A549 (cell line): ENCODE data around the gene ZNF26.

ENCODE experiments used
- BCL3 ChIP-seq: fragments of >200 bp; sonication (Bioruptor Twin); formaldehyde crosslinking; IDR thresholded peaks from 3 replicates; pipeline ENCODE4 v1.6.1; 2016
- CHD4 ChIP-seq: fragments of 200-600 bp; sonication (generic); IDR thresholded peaks from 2 replicates; pipeline ENCODE4 v1.6.1; 2016; ENCODE audit warnings: antibody characterized with exemption, mild to moderate bottlenecking, borderline replicate concordance
- CTCF ChIP-seq: fragments of >200 bp; sonication (Bioruptor Twin); formaldehyde crosslinking; IDR thresholded peaks from 3 replicates; pipeline ENCODE4 v1.5.1; 2016
- MAZ ChIP-seq: fragments of 150-350 bp; IDR thresholded peaks from 2 replicates; pipeline ENCODE4 v1.6.1; 2014; ENCODE audit warnings: antibody characterized with exemption, low read depth, low read length, borderline replicate concordance
- NFE2L2 ChIP-seq: fragments of 150-350 bp; conservative IDR thresholded peaks from 2 replicates; pipeline ENCODE4 v1.6.1; 2014; ENCODE audit warnings: low read length
- POLR2A ChIP-seq: IDR thresholded peaks from 2 replicates; pipeline ENCODE4 v1.6.1; 2012; ENCODE audit warnings: mild to moderate bottlenecking, low read length
- POLR2AphosphoS2 ChIP-seq: conservative IDR thresholded peaks from 2 replicates; pipeline ENCODE4 v1.6.1; 2012; ENCODE audit warnings: low read length, improper control_type of control experiment, inconsistent platforms
- RAD21 ChIP-seq, 2 experiments: fragments of >200 bp in 1 of 2; sonication (Bioruptor Twin) in 1 of 2; formaldehyde crosslinking in 1 of 2; IDR thresholded peaks in 1 of 2; conservative IDR thresholded peaks in 1 of 2; 2 replicates in 1 of 2; 3 replicates in 1 of 2; pipeline ENCODE4 v1.6.1; 2012 to 2018; ENCODE audit warnings: inconsistent platforms in 1 of 2
- RARB ChIP-seq: fragments of 250-450 bp; sonication (Bioruptor Pico); IDR thresholded peaks from 2 replicates; pipeline ENCODE4 v1.8.0; 2021; ENCODE audit warnings: mild to moderate bottlenecking, moderate library complexity

- TF ChIP-seq CTCF (no peak), RAD21 (conservative IDR thresholded peaks at IDR 0.05 in 1 of 2, IDR thresholded peaks at IDR 0.05 in 1 of 2) (no peak), POLR2A (no peak), POLR2AphosphoS2 (no peak), CHD4 (no peak), MAZ (no peak), BCL3 (no peak), RARB (CRISPR knock-in tag) (no peak), NFE2L2 (no peak)
Measured at GRCh38 chr12:132937476-132937875, 48.7 kb upstream of the ZNF26 start.
